Ovary (tissue), 9 donors: ENCODE data around the gene CHKB. TPM values are rescaled to one million over a fixed set of nuclear protein-coding genes. Genes with fewer than 3 reads are reported as not detected.

Experiments used
- DNase-seq, 5 donors: peaks; one replicate each; pipeline ENCODE4 v3.0.0-alpha.2; 2019 to 2020
- H3K27ac ChIP-seq, 2 donors: fragments of 200-600 bp; one replicate each; pipeline versions ENCODE4 v1.5.1 to v1.8.0; 2019 to 2022
- H3K27me3 ChIP-seq: fragments of 200-600 bp; one replicate; pipeline ENCODE4 v1.8.0; 2022
- H3K36me3 ChIP-seq: fragments of 200-600 bp; sonication (generic); one replicate; pipeline ENCODE4 v1.5.1; 2019
- H3K4me1 ChIP-seq: one replicate; pipeline ENCODE4 v1.8.1; 2013; ENCODE audit warnings: mild to moderate bottlenecking, moderate library complexity; ENCODE audit not compliant: insufficient read depth
- H3K4me3 ChIP-seq: fragments of 200-600 bp; sonication (generic); one replicate; pipeline ENCODE4 v1.5.1; 2017
- H3K9me3 ChIP-seq, 2 donors: fragments of 200-600 bp in 1 of 2; sonication (generic) in 1 of 2; one replicate each; pipeline versions ENCODE4 v1.5.1 to v1.8.1; 2013 to 2019; ENCODE audit warnings: mild to moderate bottlenecking in 1 of 2, moderate library complexity in 1 of 2
- EP300 ChIP-seq: sonication (generic); formaldehyde crosslinking; IDR thresholded peaks from one replicate; pipeline ENCODE4 v1.6.1; 2017; ENCODE audit warnings: antibody characterized with exemption
- POLR2A ChIP-seq: fragments of 450-650 bp; IDR thresholded peaks from one replicate; pipeline ENCODE4 v1.6.1; 2017; ENCODE audit warnings: antibody characterized with exemption, mild to moderate bottlenecking, moderate library complexity
- WGBS, 3 donors: extraction: QIAGEN DNeasy Blood & Tissue Kit in 1 of 3; methylation state at CpG; one replicate each; pipeline versions ENCODE4 v1.1.5 to v1.1.7; 2013 to 2017; 5-methylcytosine and 5-hydroxymethylcytosine counted together
- intact Hi-C, 4 donors: fragments of 100-400 bp; cut with DNase I; formaldehyde crosslinking; loops; one replicate each; pipeline versions ENCODE4 v1.11.0 to v1.15.1; 2022 to 2023
- polyA plus RNA-seq, 2 donors: library from polyadenylated mRNA; stranded (reverse); fragments of 200-250 nt in 1 of 2; fragments of 350-450 nt in 1 of 2; fragmentation: Illumina TruSeq in 1 of 2; extraction: RNeasy Lipid Tissue Mini Kit (QIAGEN cat#74804) in 1 of 2; gene quantifications; one replicate each; pipeline ENCODE4 v1.2.3, GENCODE V29; 2013 to 2014
- total RNA-seq, 7 donors: library from RNA; depleted of rRNA in 2 of 7; stranded (reverse); fragments of >200 nt in 2 of 7; fragmentation: NEBNext Ultra II Directional in 3 of 7; extraction: Animal tissue kit (Norgen Biotek cat#: 25700) in 3 of 7; gene quantifications; one replicate each; pipeline versions ENCODE4 v1.1.0 to v1.2.4, GENCODE V29; 2016 to 2023
- TF ChIP-seq, protein P1 (sequence below), 3 donors: fragments of 450-650 bp in 2 of 3; fragments of 200-600 bp in 1 of 3; IDR thresholded peaks; one replicate each; pipeline versions ENCODE4 v1.5.1 to v1.8.0; 2016 to 2022; ENCODE audit warnings: antibody characterized with exemption in 3 of 3, mild to moderate bottlenecking in 1 of 3
- donor health status: DM: no; HTN: no; CAD: no; lungs with moderate emphysema.
- donor health status: DM: no; HTN: no; CAD: no.
- donor health status: Bipolar disorder and iron deficiency.
- donor health status: DM: yes; HTN: yes; CAD: no.
- donor health status: DM: no; HTN: no; CAD: no.
- donor health status: DM: yes; HTN: yes; CAD: no.

The CHKB gene
- total and polyA plus RNA-seq, 9 donors = 34.9 to 73.2 (median 47.9) TPM

DNA sequence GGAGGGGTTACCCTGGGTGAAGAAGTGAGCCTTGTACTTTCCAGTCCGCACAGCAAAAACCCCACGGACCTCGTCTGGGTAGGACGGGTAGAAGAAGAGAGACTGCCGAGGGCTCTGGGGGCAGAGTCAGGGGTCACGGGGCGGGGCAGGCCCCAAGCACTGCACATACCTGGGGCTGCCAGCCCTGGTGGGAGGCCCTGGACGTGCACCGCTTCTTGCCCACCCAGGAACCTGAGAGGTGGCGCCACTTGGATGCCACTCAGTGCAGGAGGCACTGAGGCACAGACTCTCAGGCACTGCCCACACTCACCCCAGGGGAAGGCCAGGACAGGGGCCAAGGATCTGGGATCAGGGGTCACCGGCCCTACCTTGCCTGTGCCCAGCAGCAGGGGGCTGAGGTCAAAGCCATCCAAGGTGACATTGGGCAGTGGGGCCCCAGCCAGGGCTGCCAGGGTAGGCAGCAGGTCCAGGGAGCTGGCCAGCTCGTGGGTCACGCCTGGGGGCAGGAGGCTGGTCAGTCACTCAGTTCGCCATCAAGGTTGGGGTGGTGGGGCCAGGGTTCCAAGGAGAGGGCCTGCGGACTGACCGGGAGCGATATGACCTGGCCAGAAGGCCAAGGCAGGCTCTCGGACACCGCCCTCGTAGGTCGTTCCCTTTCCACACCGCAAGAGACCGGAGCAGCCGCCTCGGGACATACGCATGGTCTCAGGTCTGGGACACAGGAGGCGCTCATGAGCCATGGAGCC is 43.1 kb upstream of the CHKB start:
- intact Hi-C loops = no loop called here
- no peak for DNase-seq
- Histone ChIP-seq H3K27ac (no peak overlapping the region), H3K4me3 (no peak overlapping the region), H3K4me1 (peaks cover 7% of the 10 kb centered on the region), H3K27me3 (no peaks in the 10 kb centered on the region), H3K9me3 (no peaks in the 10 kb centered on the region), H3K36me3 (no peaks in the 10 kb centered on the region)
- 83 to 86% (median 83%) methylated on average over 24 to 27 of the region's 27 CpGs for WGBS, 3 donors
- TF ChIP-seq, protein P1, sequence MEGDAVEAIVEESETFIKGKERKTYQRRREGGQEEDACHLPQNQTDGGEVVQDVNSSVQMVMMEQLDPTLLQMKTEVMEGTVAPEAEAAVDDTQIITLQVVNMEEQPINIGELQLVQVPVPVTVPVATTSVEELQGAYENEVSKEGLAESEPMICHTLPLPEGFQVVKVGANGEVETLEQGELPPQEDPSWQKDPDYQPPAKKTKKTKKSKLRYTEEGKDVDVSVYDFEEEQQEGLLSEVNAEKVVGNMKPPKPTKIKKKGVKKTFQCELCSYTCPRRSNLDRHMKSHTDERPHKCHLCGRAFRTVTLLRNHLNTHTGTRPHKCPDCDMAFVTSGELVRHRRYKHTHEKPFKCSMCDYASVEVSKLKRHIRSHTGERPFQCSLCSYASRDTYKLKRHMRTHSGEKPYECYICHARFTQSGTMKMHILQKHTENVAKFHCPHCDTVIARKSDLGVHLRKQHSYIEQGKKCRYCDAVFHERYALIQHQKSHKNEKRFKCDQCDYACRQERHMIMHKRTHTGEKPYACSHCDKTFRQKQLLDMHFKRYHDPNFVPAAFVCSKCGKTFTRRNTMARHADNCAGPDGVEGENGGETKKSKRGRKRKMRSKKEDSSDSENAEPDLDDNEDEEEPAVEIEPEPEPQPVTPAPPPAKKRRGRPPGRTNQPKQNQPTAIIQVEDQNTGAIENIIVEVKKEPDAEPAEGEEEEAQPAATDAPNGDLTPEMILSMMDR (IDR thresholded peaks at IDR 0.05) = no peak

DNA sequence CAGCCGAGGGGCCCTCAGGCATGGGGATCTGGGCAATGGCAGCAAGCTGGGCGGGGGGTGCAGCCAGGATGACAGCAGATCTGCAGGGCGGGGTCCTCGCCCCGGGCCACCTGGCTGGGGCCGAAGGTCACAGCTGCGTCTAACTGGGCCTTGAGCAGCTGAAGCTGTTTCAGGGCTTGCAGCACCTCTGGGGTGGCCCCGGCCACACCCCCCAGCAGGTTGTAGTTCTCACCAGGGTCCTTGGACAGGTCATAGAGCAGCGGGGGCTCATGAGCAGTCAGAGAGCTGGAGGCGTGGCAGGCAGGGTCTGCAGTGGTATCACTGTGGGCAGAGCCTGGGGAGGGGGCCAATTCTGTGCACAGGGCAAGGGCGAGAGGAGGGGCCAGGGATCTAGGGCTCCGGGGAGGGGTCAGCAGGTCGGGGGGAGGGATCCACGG is 42.5 kb upstream of the CHKB start:
- no peak overlapping the region for H3K27ac ChIP-seq
- intact Hi-C loops = no loop called here
- H3K9me3 ChIP-seq = no peaks in the 10 kb centered on the region
- peaks cover 7% of the 10 kb centered on the region for H3K4me1 ChIP-seq
- no peak for DNase-seq
- no peak overlapping the region for H3K4me3 ChIP-seq
- 57 to 72% (median 64%) methylated on average over 9 to 14 of the region's 14 CpGs for WGBS, 3 donors
- H3K36me3 ChIP-seq = no peaks in the 10 kb centered on the region
- H3K27me3 ChIP-seq = no peaks in the 10 kb centered on the region
- TF ChIP-seq, protein P1 (IDR thresholded peaks at IDR 0.05) = no peak
- TF ChIP-seq EP300 = no peak
- no peak for TF ChIP-seq POLR2A

DNA sequence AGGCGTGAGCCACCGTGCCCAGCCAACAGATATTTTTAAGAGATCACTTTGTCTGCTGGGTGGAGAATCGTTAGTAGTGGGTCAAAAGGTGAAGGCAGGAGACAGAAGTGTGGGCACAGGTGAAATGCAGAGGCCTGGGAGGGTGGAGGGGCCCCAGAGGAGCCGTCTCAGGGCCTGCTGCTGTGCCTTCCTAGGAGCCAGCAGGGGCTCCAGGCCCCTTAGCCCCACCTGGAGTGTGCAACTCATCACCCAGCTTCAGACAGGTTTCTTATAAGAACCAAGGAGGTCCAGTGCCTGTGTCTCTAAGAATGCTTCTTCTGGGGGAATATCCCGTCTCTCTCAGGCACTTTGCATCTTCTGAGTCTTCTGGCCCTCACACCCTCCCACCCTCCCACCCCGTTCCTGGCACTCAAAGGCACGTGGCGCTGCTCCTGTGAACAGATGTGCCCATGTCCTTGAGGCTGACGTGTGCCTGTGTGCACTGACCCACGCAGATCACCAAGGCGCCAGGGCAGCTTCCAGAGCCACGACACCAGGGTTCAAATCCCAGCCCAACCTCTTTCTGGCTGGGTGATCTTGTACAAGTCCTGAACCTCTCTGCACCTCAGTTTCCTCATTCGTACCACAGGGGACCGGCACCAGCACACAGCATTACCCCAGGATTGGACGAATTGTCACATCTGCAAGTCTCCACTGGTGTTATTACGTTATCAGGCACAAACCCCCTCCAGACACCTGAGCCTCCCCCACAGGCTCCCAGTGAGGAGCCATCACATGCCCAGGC is 41.9 kb upstream of the CHKB start:
- Histone ChIP-seq H3K9me3 (no peaks in the 10 kb centered on the region), H3K36me3 (no peaks in the 10 kb centered on the region), H3K27me3 (no peaks in the 10 kb centered on the region), H3K27ac (no peak overlapping the region), H3K4me1 (peaks cover 7% of the 10 kb centered on the region), H3K4me3 (no peak overlapping the region)
- DNase-seq = no peak
- TF ChIP-seq EP300 (no peak), POLR2A (no peak)
- TF ChIP-seq, protein P1 (IDR thresholded peaks at IDR 0.05) = no peak
- 44 to 55% (median 51%) methylated on average over 16 of the region's 16 CpGs for WGBS, 3 donors
- intact Hi-C loops = no loop called here

DNA sequence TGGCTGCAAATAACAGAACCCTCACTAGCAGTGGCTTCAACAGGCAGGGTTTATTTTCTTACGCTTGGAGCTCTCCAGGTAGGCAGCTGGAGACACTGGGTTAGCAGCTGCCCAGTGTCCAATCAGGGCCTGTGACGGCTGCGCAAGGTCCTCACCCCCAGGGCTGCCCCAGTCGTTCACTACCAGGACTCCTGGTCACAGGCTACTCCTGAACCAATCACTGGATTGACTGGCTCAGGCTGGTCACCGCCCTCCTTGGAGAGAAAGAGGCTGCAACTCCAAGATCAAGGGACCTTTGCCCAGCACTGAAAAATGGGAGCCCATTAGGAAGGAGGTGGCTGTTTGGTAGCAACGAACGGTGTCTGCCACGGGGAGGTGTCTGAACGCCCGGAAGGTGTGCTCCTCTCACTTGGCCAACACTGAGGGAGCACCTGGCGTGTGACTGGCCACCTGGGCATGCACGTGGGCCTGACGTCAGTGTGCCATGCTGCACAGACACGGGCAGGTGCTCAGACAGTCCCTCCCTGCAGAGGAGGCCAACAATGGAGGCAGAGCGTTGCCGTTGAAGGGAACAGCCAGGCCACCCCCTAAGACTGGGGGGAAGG is 40.2 kb upstream of the CHKB start:
- H3K27ac ChIP-seq = no peak overlapping the region
- intact Hi-C loops = no loop called here
- WGBS, 3 donors = 38 to 60% (median 58%) methylated on average over 16 of the region's 16 CpGs
- H3K9me3 ChIP-seq = no peaks in the 10 kb centered on the region
- H3K27me3 ChIP-seq = no peaks in the 10 kb centered on the region
- DNase-seq = no peak
- TF ChIP-seq, protein P1 (IDR thresholded peaks at IDR 0.05) = no peak
- no peak for TF ChIP-seq POLR2A
- TF ChIP-seq EP300 = no peak
- H3K36me3 ChIP-seq = no peaks in the 10 kb centered on the region
- H3K4me3 ChIP-seq = no peak overlapping the region
- H3K4me1 ChIP-seq = no peaks in the 10 kb centered on the region
